ENCODE measurements around the gene HHEX. TPM values are rescaled to one million over a fixed set of nuclear protein-coding genes. Genes with fewer than 3 reads are reported as not detected.

Gene HHEX
- total and polyA plus RNA-seq, 2 of the 4 experiments (the other 2 are of a cell fraction), result 2.3 to 7.7 TPM

GRCh38 chr10:92677708-92678107, 12.0 kb upstream of the HHEX start:
- H4K8ac ChIP-seq (ENCODE audit: low read depth in 2 of 2, low read length in 2 of 2), result no peak overlapping the region
- H3K4ac ChIP-seq (ENCODE audit: low read depth, low read length), result no peak overlapping the region
- no peak overlapping the region for H2BK120ac ChIP-seq (ENCODE audit: low read depth, low read length)
- H2AFZ ChIP-seq (replicated peaks; ENCODE audit: low read length, poor library complexity), result no peak overlapping the region
- no peak overlapping the region for H2BK15ac ChIP-seq (ENCODE audit: low read depth, low read length)
- H3K27ac ChIP-seq (ENCODE audit: insufficient read depth, low read length), result no peak overlapping the region
- H3K9me1 ChIP-seq (ENCODE audit: insufficient read depth, low read length), result no peaks in the 10 kb centered on the region
- in situ Hi-C loops (cut with MboI; ENCODE audit: low sequenced_read_pairs), result no loop called here
- H3K27me3 ChIP-seq (ENCODE audit: control insufficient read depth, insufficient read depth, low read length), result no peaks in the 10 kb centered on the region
- no peak for DNase-seq
- H3K4me1 ChIP-seq (ENCODE audit: control insufficient read depth, insufficient read depth, low read length), result no peaks in the 10 kb centered on the region
- CTCF ChIA-PET, result no interaction called here
- H4K91ac ChIP-seq (ENCODE audit: insufficient read depth, low read depth, low read length), result no peak overlapping the region
- H3K4me2 ChIP-seq (ENCODE audit: low read depth, low read length), result no peak overlapping the region
- POLR2A ChIA-PET (ENCODE audit: unreplicated experiment), result no interaction called here
- no peak overlapping the region for H4K5ac ChIP-seq (ENCODE audit: low read depth, low read length)
- no peak overlapping the region for H2AK5ac ChIP-seq (ENCODE audit: low read depth, low read length)
- dilution Hi-C loops (cut with HindIII; ENCODE audit: low sequenced_read_pairs, unreplicated experiment), result no loop called here
- no peak overlapping the region for H3K23ac ChIP-seq (ENCODE audit: low read depth, low read length)
- no peak overlapping the region for H3K4me3 ChIP-seq (ENCODE audit: insufficient read depth, low read depth, low read length)
- H3K79me1 ChIP-seq (ENCODE audit: low read depth in 1 of 2, low read length in 2 of 2), result no peaks in the 10 kb centered on the region
- H3K36me3 ChIP-seq (ENCODE audit: control insufficient read depth, insufficient read depth, low read length), result no peaks in the 10 kb centered on the region
- H3K56ac ChIP-seq (ENCODE audit: extremely low read depth, insufficient read depth, low read length), result no peak overlapping the region
- no peak overlapping the region for H2AK9ac ChIP-seq (replicated peaks; ENCODE audit: low read depth, low read length, poor library complexity)
- H4K20me1 ChIP-seq (ENCODE audit: insufficient read depth, low read length), result no peaks in the 10 kb centered on the region
- H2BK5ac ChIP-seq (ENCODE audit: low read depth, low read length, poor library complexity, severe bottlenecking), result no peak overlapping the region
- H3K9me3 ChIP-seq (ENCODE audit: control insufficient read depth, insufficient read depth, low read length), result no peaks in the 10 kb centered on the region
- intact Hi-C loops (cut with micrococcal nuclease), result no loop called here
- H2BK20ac ChIP-seq (ENCODE audit: low read depth, low read length), result no peak overlapping the region
- no peak overlapping the region for H3K18ac ChIP-seq (ENCODE audit: low read depth, low read length)
- BruUV-seq (replicated peaks), result no TSS peak
- TF ChIP-seq MXI1 (IDR thresholded peaks at IDR 0.05; ENCODE audit: borderline replicate concordance, low read depth, low read length) (no peak), RAD21 (IDR thresholded peaks at IDR 0.05; ENCODE audit: low read length) (no peak), USF2 (IDR thresholded peaks at IDR 0.05; ENCODE audit: low read depth, low read length) (no peak), MAZ (IDR thresholded peaks at IDR 0.05; ENCODE audit: borderline replicate concordance, low read depth, low read length) (no peak), POLR2A (IDR thresholded peaks at IDR 0.05; ENCODE audit: low read depth, low read length) (no peak), MAFK (IDR thresholded peaks at IDR 0.05; ENCODE audit: low read depth, low read length) (no peak), BHLHE40 (IDR thresholded peaks at IDR 0.05; ENCODE audit: low read depth, low read length) (no peak)
- H3K14ac ChIP-seq (replicated peaks; ENCODE audit: low read depth, low read length), result no peak overlapping the region
- H3K9ac ChIP-seq (ENCODE audit: low read depth, low read length), result no peak overlapping the region
- ATAC-seq (ENCODE audit: low read depth), result no peak
